BLaER1 (cell line): ENCODE results near the gene ZNF37A.
A peak's percentile ranks its signal among the peaks of the same experiment; 100 is the strongest.
"Not testable (repeated sequence)": the region's sequence is repeated elsewhere in the genome, so short reads cannot be mapped to it uniquely, and the experiment has no call there.

ENCODE experiments used
- H3K27ac ChIP-seq: shearing (Covaris generic); formaldehyde crosslinking; 2 replicates; pipeline ENCODE4 v1.8.1; 2022
- H3K27me3 ChIP-seq: shearing (Covaris generic); formaldehyde crosslinking; 2 replicates; pipeline ENCODE4 v1.8.1; 2022
- H3K36me3 ChIP-seq: shearing (Covaris generic); formaldehyde crosslinking; 2 replicates; pipeline ENCODE4 v1.8.1; 2022
- H3K4me1 ChIP-seq: shearing (Covaris generic); formaldehyde crosslinking; 2 replicates; pipeline ENCODE4 v1.8.1; 2022
- H3K4me2 ChIP-seq: shearing (Covaris generic); formaldehyde crosslinking; 2 replicates; pipeline ENCODE4 v1.8.1; 2022
- H3K4me3 ChIP-seq: shearing (Covaris generic); formaldehyde crosslinking; 2 replicates; pipeline ENCODE4 v1.8.1; 2022
- H3K9ac ChIP-seq: shearing (Covaris generic); formaldehyde crosslinking; 2 replicates; pipeline ENCODE4 v1.8.1; 2022
- H3K9me3 ChIP-seq: shearing (Covaris generic); formaldehyde crosslinking; 2 replicates; pipeline ENCODE4 v1.8.1; 2022
- H4K20me1 ChIP-seq: shearing (Covaris generic); formaldehyde crosslinking; 2 replicates; pipeline ENCODE4 v1.8.1; 2022
- Cebpa-rat ChIP-seq: shearing (Covaris generic); IDR thresholded peaks from 2 replicates; pipeline ENCODE4 v1.8.1; 2022

The ZNF37A gene

GRCh38 chr10:38146579-38147333 is 52.6 kb downstream of the ZNF37A start:
- Histone ChIP-seq H3K4me3 (no peak overlapping the region), H3K27me3 (no peaks in the 10 kb centered on the region), H3K4me2 (peak overlapping the region; percentile 70), H3K4me1 (peaks cover 31% of the 10 kb centered on the region), H3K27ac (peak overlapping the region; percentile 87), H3K36me3 (peaks cover 4% of the 10 kb centered on the region; the same call in 1 of the 2 replicates), H4K20me1 (no peaks in the 10 kb centered on the region), H3K9ac (peak overlapping the region; percentile 75), H3K9me3 (0 out of 2 replicates have a peak, but pooled peaks cover 4% of the 10 kb centered on the region)
- no peak for TF ChIP-seq Cebpa-rat

GRCh38 chr10:38147686-38148085 is 53.5 kb downstream of the ZNF37A start:
- Histone ChIP-seq H3K9ac (no peak overlapping the region), H3K9me3 (0 out of 2 replicates have a peak, but pooled peaks cover 4% of the 10 kb centered on the region), H3K36me3 (peaks cover 4% of the 10 kb centered on the region; the same call in 1 of the 2 replicates), H3K27me3 (no peaks in the 10 kb centered on the region), H3K4me1 (peaks cover 31% of the 10 kb centered on the region), H3K4me3 (no peak overlapping the region), H4K20me1 (no peaks in the 10 kb centered on the region), H3K27ac (peak overlapping the region; percentile 87), H3K4me2 (peak overlapping the region; percentile 70)
- TF ChIP-seq Cebpa-rat = no peak

DNA sequence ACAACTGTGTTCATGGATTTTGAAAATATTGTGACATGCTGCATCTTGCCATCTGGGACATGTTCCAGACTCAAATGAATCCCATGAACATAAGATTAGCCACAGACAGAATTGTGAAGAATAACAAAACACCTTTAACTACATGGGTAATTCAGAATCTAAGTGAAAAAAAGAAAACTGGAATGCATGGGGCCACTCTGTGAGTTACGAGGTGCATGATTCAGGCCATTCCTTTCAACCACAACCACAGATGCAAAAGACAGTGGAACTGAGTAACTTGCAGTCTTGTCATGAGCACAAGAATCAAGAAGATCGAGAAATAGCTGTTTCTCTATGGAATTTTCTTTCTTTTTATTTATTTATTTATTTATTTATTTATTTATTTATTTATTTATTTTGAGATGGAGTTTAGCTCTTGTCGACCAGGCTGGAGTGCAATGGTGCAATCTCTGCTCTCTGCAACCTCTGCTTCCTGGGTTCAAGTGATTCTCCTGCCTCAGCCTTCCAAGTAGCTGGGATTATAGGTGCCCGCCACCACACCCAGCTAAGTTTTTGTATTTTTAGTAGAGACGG is 56.8 kb downstream of the ZNF37A start:
- H3K9me3 ChIP-seq, H3K27ac ChIP-seq, H3K27me3 ChIP-seq, H3K4me3 ChIP-seq, H3K4me2 ChIP-seq, H3K9ac ChIP-seq, H3K36me3 ChIP-seq, H4K20me1 ChIP-seq: not testable (repeated sequence)
- peaks cover 26% of the 10 kb centered on the region for H3K4me1 ChIP-seq

DNA sequence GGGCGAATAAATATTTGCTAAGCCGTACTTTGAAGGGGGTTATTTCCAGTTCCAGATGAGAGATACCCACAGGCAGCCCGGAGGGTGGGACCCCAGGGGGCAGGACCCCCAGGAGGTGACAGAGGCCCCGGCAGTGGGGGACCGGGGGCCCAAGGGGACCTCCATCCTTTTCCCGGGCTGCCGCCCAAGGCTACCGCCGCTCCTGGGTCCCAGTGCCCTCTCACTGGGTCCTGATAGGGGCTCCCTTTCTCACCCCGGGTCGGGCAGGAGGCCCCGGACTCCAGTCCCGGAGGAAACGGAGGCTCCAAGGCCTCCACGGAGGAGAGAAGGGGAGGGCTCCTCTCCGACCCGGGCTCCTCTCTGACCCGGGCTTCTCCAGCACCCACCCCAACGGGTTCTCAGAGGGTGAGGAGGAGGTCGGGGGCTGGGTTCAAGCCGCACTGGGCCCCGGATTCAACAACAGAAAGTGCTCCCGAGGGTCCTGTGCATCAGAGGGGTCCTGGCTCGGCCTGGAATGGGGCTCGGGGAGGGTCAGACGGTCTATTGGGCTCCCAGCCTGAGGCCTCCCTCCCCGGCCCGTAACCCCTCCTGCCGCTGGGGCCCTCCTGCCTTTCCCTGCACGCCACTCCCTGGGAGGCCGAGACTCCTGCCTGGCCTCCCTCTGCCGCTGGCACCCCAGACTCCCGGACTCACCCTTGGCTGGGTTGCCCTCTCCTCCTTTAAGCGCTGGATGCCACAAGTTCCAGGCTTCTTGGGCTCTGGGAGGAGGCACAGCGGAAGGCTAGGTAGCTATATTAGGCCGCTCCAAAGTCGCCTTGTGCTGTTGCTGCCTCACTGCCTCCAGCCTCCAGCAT is 62.5 kb downstream of the ZNF37A start:
- Histone ChIP-seq H3K27me3 (no peaks in the 10 kb centered on the region), H4K20me1 (no peaks in the 10 kb centered on the region), H3K27ac (no peak overlapping the region), H3K4me1 (no peaks in the 10 kb centered on the region), H3K4me3 (no peak overlapping the region), H3K36me3 (no peaks in the 10 kb centered on the region), H3K4me2 (no peak overlapping the region), H3K9ac (no peak overlapping the region), H3K9me3 (peaks cover 54% of the 10 kb centered on the region)
- no peak for TF ChIP-seq Cebpa-rat

DNA sequence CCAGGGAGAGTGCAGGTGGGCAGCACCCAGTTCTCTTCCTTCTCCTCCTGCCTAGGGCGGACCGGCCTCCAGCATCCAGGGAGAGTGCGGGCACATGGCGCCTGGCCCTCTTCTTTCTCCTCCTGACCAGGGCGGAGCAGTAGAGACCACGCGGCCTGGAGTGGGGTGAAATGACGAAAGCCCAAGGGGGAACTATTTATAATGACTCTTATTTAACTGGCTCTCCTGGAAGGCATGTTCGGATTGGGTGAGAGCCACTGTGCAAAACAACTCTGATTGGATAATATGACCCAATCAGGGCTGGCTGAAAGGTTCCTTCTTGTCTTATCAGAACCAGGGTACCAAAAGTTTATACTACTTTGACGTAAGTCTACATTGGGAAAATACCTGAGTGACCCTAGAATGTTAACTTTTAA is 63.1 kb downstream of the ZNF37A start:
- no peak overlapping the region for H3K9ac ChIP-seq
- no peaks in the 10 kb centered on the region for H4K20me1 ChIP-seq
- H3K4me3 ChIP-seq = no peak overlapping the region
- no peak for TF ChIP-seq Cebpa-rat
- no peaks in the 10 kb centered on the region for H3K27me3 ChIP-seq
- no peak overlapping the region for H3K4me2 ChIP-seq
- no peak overlapping the region for H3K27ac ChIP-seq
- no peaks in the 10 kb centered on the region for H3K4me1 ChIP-seq
- peaks cover 59% of the 10 kb centered on the region for H3K9me3 ChIP-seq
- no peaks in the 10 kb centered on the region for H3K36me3 ChIP-seq

- Histone ChIP-seq H3K4me2 (no peak overlapping the region), H3K27me3 (no peaks in the 10 kb centered on the region), H3K36me3 (no peaks in the 10 kb centered on the region), H3K9ac (no peak overlapping the region), H3K27ac (no peak overlapping the region), H4K20me1 (no peaks in the 10 kb centered on the region), H3K4me3 (no peak overlapping the region), H3K4me1 (peaks cover 6% of the 10 kb centered on the region; the same call in 1 of the 2 replicates), H3K9me3 (peaks cover 59% of the 10 kb centered on the region)
- TF ChIP-seq Cebpa-rat = no peak
These were observed 64.9 kb downstream of the ZNF37A start for GRCh38 chr10:38159004-38159403.

- Histone ChIP-seq H3K4me3 (no peak overlapping the region), H3K27me3 (no peaks in the 10 kb centered on the region), H3K27ac (no peak overlapping the region), H3K9me3 (peaks cover 35% of the 10 kb centered on the region), H4K20me1 (no peaks in the 10 kb centered on the region), H3K9ac (no peak overlapping the region), H3K36me3 (no peaks in the 10 kb centered on the region), H3K4me2 (no peak overlapping the region), H3K4me1 (peaks cover 6% of the 10 kb centered on the region; the same call in 1 of the 2 replicates)
- TF ChIP-seq Cebpa-rat = no peak
These were observed 69.5 kb downstream of the ZNF37A start for GRCh38 chr10:38163617-38164016.

DNA sequence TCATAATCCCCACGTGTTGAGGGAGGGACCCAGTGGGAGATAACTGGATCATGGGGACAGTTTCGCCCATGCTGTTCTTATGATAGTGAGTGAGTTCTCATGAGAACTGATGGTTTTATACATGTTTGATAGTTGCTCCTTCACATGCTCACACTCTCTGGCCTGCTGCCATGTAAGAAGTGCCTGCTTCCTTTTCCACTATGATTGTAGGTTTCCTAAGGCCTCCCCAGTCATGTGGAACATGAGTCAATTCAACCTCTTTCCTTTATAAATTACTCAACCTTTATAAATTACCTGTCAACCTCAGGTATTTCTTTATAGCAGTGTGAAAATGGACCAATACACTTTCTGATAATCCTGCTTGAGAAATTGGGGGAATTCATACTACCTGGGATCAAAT is 80.2 kb downstream of the ZNF37A start:
- Histone ChIP-seq H3K36me3 (no peaks in the 10 kb centered on the region), H3K4me2 (no peak overlapping the region), H3K9me3 (no peaks in the 10 kb centered on the region), H4K20me1 (no peaks in the 10 kb centered on the region), H3K4me3 (no peak overlapping the region), H3K4me1 (no peaks in the 10 kb centered on the region), H3K27me3 (no peaks in the 10 kb centered on the region), H3K9ac (no peak overlapping the region), H3K27ac (no peak overlapping the region)
- TF ChIP-seq Cebpa-rat = no peak

GRCh38 chr10:38184477-38184876 is 90.3 kb downstream of the ZNF37A start:
- no peaks in the 10 kb centered on the region for H3K4me1 ChIP-seq
- TF ChIP-seq Cebpa-rat = no peak

More at GRCh38 chr10:38184477-38184876, 90.3 kb downstream of the ZNF37A start:
- H3K9ac ChIP-seq = no peak overlapping the region
- H3K27me3 ChIP-seq = no peaks in the 10 kb centered on the region
- no peaks in the 10 kb centered on the region for H3K36me3 ChIP-seq
- H3K4me3 ChIP-seq = no peak overlapping the region
- no peak overlapping the region for H3K4me2 ChIP-seq
- no peaks in the 10 kb centered on the region for H4K20me1 ChIP-seq
- H3K27ac ChIP-seq = no peak overlapping the region
- H3K9me3 ChIP-seq = 0 out of 2 replicates have a peak, but pooled peaks cover 3% of the 10 kb centered on the region
